Inflammatory macrophage treated with lipopolysaccharide for 4 hours (primary cell): ENCODE results near the gene IL17C.

Experiments
- DNase-seq: peaks from one replicate; pipeline ENCODE4 v3.0.0-alpha.2; 2020

IL17C gene

DNA sequence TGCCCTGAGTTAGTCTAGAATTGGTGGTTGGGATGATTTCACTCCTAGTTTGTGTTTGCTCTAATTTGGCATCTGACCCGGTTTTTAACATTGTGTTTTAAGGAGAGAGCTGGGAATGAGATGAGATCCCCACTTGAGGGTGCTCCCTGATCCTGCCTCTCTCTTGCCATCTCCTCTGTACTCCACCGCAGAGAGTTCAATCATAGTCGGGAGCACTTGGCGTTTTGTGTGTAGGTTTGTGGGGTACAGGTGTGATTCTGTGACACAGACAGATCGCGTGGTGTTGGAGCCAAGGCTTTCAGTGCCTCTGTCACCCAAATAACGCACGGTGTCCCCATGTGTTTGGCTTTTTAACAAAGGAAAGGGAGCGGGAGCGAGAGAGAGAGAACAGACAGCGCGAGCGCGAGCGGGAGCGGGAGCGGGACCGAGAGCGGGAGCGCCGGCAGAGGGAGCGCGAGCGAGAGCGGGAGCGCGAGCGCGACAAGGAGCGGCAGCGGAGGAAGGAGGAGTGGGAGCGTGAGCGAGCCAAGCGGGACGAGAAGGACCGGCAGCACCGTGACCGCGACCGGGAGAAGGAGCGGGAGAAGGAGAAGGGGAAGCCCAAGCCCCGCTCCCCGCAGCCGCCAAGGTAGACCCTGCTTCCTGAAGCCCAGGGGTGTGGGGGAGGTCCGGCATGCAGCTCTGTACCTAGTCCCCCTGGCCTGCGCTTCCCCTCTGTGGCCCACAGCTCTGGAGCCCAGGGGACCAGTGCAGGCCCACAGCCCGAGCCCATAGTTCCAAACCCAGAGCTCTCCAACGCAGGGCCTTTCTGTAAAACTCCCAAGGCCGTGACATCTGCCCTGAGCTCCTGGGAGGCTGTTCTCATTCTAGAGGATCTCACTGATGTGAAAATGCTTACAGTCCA is 27.2 kb upstream of the IL17C start:
- DNase-seq, result no peak

DNA sequence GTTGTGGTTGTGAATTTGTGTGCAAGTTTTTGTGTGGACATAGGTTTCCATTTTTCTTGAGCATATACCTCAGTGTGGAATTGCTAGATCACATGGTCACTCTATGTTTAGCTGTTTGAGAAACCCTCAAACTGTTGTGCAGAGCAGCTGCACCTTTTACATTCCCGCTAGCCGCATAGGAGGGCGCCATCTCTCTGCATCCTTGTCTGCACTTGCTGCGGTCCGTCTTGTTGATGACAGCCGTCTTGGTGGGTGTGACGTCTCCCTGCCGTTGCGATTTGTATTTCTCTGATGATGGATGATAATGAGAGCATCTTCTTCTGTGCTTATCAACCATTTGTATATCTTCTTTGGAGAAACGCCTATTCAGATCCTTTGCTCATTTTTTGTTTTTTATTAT is 25.1 kb upstream of the IL17C start:
- no peak for DNase-seq

DNA sequence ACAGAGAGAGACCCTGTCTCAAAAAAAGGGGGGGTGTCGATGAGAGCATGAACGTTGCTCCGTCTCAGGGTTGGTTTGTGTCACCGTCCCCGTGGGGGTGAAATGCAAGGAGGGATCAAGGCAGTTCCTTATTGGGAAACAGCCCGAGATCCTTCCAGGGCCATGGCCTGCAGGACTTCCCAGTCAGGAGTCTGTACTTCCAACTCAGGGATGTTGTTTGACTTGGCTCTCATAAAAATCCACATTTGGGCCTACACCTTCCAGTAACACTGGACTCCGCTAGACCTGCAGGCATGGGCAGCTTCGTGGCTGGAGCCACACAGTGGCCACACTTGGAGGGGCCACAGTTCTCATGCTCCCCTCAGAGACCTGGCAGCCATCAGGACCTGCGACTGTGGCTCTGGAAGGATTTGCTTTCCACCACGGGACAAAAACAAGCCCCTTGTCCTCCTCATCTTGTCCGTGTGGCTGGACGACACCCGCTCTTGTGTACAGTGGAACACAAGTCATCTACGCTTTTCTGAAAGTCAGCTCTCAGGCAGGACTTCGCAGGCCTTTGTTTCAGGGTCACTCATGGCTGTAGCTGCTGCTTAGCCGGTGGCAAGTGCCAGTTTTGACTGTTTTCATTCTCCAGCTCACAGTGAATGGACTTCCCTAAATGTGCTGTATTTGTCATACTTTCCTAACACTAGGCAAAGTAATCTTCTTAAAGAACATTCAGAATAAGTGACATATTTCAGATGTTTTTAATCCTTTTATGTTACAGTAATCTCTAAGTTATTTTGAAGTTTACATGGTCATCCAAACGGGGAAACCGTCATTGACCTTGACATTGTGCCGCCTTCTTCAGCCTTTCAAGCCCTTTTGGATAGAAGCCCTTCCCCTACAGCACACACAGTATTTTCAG is 24.2 kb upstream of the IL17C start:
- DNase-seq, result peak; percentile 21

DNA sequence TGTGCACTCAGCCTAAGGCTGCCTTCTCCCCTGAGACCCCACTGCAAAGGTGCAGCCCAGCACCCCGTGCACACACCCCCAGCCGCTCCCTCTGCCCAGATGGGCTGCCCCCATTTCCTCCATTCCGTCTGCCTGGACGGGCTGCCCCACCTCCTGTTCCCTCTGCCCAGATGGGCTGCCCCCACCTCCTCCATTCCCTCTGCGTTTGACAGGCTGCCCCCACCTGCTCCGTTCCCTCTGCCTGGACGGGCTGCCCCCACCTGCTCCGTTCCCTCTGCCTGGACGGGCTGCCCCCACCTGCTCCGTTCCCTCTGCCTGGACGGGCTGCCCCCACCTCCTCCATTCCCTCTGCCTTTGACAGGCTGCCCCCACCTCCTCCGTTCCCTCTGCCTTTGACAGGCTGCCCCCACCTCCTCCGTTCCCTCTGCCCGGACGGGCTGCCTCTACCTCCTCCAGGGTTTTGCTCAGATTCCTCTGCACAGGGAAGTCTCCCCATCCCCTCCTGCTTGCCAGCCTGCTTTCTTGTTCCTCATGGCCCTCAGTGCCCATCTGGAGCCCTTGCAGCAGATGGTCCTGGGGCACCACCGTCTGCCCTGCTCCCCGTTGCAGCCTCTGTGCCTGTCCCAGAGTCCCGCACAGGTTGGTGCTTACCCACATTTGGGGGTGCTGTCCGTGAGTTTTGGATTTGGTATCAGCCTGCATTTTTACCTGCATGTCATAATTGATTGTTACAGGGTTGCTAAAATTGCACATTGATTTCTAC is 23.4 kb upstream of the IL17C start:
- no peak for DNase-seq

DNA sequence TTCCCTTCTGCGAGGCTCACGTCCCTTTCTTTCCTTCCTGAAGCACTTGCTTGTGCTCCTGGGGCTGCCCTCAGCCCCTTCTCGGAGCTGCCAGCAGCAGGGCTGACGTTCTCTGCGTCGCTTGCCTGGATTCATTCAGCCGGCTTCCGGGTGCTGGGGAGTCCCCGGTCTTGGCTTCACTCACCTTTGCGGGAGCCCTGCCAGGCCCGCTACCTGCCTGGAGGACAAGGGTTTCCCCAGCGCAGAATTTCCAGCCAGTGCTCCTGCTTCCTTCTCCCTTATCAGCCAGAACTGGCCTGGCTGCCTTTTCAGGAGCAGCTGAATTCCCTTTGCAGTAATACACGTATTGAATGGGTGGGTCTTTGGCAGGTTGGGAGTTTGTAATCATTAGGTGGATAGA is 22.1 kb upstream of the IL17C start:
- DNase-seq, result no peak

DNA sequence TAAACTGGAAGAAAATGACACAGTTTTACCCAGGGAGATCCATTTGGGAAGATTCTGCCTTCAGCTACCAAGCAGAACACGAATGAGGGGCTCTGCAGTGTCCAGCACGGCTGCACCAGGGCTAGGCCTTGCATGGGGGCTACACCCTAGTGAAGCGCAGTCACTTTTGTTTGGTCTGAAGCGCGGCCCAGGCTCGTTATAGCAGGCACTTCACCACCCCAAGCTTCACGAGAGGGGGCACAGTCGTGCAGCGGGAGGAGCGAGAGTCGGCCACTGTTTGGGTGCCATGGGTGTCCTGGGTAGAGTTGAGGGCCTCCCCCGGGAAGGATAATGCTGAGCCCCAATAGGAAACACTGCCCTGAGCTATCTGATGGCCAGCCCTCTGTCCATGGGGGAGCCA is 21.6 kb upstream of the IL17C start:
- DNase-seq, result no peak

DNA sequence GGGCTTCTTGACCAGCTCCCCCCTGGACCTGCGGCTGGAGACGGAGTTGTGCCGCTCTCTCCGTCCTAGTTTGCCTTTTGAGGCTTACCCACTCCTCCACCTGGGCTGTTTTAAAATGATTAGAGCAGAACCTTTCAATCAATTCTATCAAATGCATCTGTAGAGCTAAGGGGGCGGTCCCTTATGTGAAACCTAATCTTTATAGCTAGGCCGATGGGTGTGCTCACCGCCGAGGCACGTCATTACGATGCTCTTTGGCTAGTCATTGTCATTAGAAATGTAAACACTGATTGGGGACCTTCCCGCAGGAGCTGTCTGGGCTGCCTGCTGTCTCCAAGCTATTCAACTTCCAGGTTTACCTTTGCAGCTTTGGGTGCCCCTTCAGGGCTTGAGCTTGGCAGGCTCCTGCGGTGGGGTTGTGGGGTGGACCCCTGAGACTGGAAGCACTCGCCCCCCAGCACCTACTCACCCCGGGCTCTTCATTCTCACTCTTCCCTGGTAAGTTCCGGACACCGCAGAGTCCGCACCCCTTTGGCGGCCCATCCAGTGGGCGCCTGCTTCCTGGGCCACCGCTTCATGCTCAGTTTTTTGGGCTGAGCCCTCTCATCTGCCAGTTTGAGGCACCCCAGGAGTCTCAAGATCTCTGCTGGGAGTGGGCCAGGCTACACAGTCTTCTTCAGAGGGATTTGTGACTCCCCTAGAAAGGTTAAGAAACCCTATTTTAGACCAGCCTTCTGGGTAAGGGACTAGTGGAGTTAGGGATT is 20.9 kb upstream of the IL17C start:
- DNase-seq, result no peak

DNA sequence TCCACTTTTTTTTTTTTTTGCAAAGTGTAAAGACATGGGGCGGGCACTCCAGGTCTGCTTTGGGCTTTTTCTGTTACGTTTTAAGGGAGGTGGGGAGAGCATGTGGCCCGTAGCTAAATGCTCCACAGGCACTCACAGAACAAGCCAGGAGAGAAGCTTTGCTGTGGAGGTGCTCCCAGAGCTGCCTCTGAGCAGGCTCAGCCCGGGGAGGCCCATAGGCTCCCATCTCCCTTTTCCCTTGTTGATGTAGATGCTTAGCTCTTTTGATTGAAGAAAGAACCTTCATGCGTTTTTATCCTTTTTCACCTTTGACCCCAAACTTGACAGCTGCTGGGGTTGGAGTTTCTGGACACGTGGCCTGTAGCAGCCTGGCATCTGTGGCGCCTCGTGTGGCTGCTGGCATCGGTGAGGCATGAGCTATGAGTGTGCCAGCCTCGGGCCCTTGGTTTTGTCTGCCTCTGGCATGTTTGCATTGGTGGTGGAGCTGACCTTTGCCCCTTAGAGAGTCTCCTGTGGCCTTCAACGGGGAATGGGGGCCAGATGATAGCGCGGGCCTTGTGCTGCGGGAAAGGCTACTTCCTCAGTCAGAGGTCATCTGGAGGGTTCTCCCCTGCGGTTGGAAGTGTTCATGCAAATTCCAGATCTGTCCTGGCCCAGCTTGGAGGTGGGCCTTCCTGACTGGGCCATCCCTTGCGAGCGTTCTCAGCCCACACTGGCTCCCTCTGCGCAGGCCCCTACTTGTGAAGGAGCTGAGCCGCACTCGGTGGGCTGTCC is 20.0 kb upstream of the IL17C start:
- DNase-seq, result no peak

DNA sequence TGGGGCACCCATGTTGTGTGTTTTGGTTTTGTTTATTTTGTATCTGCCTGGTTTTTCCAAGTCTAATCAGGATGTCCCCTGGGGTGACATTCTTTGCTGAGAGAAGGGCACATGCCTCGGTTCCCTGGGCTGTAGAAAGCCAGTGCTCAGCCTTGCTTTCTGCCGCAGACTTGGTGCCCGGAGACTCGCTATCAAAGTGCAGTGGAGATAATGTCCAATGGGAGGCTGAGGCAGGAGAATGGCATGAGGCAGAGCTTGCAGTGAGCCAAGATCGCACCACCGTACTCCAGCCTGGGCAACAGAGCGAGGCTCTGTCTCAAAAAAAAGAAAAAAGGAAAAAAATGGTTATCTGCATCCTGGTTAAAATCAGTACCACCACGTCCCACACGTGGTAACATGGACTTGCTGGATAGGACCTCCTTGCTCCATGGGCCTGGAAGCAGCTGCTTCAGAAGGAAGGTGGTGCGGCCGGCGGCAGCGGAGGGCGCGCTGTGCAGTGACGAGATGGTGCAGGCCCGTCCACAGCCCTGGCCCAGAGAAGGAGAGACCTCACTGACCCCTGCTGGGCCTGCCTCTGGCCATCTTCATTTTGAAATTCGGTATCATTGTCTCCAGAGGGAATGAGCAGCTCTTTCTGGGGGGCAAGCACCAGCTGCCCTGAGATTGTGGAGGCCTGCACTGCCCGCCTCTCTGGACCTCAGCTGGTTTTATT is 19.3 kb upstream of the IL17C start:
- no peak for DNase-seq

DNA sequence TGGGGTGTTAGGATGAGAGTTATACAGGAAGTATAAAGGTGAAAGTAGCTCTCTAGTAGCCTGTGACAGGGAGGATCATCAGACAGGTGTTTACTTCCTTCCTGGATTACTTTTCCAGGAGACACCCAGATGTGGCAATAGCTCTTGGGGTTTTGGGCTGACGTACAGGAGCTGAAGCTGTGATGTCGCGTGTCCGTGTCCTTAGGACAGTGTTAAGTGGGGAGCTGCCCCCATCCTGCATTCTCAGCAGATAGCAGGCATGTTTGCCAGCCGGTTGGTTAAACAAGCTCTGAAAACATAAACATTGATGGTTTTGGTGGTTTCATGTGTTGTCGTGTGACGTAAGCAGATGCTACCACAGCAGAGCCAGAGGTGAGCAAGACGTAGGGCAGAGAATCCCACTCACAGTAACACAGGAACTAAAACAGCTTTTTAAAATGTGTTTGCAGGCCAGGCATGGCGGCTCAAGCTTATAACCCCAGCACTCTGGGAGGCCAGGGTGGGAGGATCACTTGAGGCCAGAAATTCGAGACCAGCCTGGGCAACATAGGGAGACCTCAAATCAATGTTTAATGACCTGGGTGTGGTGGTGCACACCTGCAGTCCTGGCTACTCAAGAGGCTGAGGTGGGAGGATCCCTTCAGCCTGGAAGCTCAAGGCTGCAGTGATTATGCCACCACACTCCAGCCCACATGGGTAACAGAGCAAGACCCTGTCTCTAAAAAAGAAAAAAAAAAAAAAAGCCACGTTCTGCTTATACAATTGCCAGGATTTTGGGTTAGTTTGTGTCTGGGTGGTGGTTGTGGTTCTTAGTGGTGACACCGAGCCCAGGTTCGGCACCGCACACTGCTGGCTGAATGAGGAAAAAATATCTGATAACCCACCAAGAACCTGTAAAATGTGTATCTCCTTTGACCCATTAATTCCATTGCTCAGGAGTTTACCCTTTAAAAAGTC is 18.2 kb upstream of the IL17C start:
- no peak for DNase-seq

DNA sequence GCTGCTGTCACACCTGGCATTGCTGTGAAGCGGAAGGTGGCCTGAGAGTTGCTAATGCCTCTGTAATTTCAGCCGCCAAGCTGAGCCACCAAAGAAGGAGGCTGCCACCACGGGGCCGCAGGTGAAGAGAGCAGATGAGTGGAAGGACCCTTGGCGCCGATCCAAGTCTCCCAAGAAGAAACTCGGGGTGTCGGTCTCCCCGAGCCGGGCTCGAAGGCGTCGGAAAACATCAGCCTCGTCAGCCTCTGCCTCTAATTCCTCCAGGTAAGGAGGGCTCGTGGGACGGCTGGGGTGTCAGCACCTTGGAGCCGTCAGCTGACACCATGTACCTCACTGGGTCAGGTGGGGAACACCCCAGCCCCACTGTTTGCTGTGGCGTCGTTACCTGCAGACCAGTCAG is 16.2 kb upstream of the IL17C start:
- no peak for DNase-seq

DNA sequence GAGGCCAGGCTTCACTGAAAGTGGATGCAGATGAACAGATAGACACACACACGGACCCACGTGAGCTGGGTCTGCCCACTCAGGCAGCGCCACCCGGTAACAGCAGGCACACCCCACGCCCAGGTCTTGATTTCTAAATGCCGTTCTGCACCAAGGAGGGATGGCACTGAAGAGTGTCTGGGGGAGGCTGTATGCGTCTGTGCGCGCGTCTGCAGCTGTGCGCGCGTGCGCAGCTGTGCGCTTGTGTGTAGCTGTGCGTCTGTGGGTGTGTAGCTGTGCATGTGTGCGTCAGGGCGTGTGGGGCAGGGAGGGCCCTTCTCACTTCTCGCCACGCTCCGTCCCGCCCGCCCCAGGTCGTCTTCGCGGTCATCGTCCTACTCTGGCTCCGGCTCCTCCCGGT is 15.5 kb upstream of the IL17C start:
- DNase-seq, result no peak

DNA sequence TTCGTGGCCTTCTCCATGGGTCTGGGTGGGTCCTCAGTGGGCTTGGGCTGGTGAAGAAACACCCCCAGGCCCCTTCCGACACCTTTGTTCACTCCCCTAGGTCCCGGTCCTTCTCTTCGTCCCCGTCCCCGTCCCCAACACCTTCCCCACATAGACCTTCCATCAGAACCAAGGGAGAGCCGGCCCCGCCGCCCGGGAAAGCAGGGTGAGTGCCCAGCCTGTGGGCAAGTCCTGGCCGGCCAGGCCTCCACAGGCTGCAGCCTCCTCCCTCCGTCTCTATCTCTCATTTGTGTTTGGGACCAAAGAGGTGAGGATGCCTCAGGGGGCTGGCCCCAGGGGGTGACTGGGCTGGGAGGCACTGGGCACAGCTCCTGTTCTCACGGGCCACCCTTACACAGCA is 14.5 kb upstream of the IL17C start:
- no peak for DNase-seq

DNA sequence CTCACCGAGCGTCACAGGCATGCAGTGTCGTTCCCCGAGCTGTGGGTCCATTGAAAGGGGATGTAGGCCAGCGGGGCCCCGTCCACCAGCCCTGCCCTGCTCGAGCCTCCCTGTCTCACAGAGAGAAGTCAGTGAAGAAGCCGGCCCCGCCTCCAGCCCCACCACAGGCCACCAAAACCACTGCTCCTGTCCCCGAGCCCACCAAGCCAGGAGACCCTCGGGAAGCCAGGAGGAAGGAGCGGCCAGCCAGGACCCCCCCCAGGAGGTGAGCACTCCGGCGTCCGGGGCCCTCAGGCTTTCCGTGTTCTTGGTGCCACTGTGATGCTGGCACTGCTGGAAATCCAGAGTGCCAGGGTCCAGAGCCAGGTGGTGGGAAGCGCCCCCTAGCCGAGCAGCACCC is 13.9 kb upstream of the IL17C start:
- no peak for DNase-seq

DNA sequence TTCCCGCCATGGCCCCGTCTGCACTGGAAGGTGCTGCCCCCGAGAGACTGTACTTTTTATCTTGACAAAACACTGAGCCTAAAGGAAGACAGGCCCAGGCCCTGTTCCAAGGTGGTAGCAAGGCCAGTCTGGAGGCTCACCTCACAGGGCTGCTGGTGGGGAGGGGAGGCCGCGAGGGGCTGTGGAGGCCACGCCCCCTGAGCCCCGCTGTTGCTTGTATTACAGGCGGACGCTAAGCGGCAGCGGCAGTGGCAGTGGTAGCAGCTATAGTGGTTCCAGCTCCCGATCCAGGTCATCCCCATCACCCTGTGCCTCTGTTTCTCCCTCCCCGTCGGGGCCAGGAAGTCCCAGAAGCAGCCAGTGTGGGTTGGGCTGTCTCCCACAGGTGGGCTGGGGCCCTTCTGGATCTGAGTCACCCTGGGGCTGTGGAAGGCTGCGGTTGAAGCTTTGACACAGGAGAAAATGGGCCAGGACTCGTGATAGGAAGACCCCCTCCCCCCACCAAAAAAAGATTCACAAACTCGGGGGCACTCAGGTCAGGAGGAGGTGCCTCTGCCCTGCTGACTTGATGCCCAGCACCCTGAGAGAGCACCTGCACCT is 13.3 kb upstream of the IL17C start:
- DNase-seq, result no peak

DNA sequence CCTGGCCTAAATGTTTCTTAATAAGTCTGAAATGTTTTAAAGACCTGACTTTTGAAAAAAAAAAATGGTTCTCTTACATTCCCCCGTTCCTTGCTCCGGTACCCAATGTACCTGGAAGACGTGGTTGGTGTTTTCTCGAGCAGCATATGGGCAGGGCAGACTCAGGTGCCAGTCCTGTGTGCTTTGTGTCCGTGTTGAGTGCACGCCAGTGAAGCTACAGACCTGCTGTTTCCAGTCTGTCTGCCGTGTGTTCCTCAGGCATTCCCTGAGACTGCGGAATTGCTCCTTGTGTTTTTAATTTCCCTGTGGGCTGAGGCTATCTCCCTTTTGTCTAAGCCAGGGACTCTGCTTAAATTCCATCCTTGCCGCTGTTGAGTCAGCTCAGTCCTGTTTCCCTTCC is 11.7 kb upstream of the IL17C start:
- DNase-seq, result no peak

DNA sequence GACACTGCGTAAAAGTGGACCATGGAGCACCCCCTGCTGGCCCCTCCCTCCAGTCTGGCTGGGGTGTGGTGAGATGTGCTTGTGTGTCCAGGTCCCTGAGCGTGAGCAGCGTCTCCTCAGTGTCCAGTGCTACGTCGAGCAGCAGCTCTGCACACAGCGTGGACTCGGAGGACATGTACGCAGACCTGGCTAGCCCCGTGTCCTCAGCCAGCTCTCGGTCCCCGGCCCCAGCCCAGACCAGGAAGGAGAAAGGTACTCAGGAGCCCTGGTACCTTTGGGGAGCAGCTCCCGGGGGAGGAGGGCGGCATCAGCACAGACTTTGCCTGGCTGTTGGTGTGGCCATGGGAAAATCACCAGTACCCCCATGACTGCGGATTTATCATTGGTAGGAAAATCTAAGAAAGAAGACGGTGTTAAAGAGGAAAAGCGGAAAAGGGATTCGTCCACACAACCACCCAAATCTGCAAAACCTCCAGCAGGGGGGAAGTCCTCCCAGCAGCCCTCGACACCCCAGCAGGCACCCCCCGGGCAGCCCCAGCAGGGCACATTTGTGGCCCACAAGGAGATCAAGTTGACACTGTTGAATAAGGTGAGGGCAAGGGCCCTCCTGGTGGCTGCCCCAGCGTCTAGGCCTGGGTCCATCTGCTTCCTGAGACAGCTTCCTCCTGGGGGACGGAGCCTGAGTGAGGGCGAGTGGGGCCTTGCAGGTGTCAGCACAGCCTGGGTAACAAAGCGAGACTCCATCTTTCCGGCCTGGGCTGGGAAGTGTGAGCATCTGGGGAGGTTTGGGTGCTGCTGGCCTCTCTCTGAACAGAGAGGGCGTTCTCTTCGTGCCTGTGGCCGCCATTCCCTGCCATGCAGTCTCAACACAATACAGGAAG is 10.6 kb upstream of the IL17C start:
- DNase-seq, result no peak

DNA sequence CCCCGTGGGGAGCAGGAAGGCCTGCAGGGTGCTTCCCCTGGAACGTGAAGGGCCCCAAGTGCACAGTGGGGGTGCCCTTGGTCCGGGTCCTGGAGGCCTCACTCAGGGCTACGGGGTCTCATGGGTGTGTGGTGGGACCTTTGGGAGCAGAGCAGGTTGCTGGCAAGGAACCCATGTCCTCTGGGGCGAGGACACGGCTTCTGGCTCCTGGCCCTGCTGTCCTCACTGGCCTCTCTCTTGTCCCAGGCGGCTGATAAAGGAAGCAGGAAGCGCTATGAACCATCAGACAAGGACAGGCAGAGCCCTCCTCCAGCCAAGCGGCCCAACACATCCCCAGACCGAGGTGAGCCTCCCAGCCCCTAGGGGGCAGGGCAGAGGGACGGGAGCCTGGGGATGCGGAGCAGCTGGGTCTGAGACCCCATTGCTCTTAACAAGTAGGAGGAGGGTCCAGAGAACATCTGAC is 9.8 kb upstream of the IL17C start:
- peak; percentile 22 for DNase-seq
